Activated T-helper 17 cell treated with anti-CD3 and anti-CD28 coated beads, Interleukin-2, amount 50 U/mL, for 72 hours (primary cell): ENCODE measurements around the gene PACSIN3. TPM values are rescaled to one million over a fixed set of nuclear protein-coding genes. Genes with fewer than 3 reads are reported as not detected.

Source experiments
- ATAC-seq: fragments of 150-1000 bp; cut with Tn5 transposase; replicated peaks from 2 replicates; pipeline ENCODE4 v1.10.0; 2021; ENCODE audit warnings: mild to moderate bottlenecking, moderate library complexity
- H3K27ac Mint-ChIP-seq: one replicate; pipeline ENCODE4 v1.8.0; 2022; ENCODE audit warnings: mixed read lengths
- H3K27me3 Mint-ChIP-seq: one replicate; pipeline ENCODE4 v1.8.0; 2022; ENCODE audit warnings: mixed read lengths
- H3K36me3 Mint-ChIP-seq: one replicate; pipeline ENCODE4 v1.8.0; 2022; ENCODE audit warnings: low read depth, mild to moderate bottlenecking, mixed read lengths
- H3K4me1 Mint-ChIP-seq: one replicate; pipeline ENCODE4 v1.8.0; 2022; ENCODE audit warnings: mixed read lengths
- H3K4me3 Mint-ChIP-seq: one replicate; pipeline ENCODE4 v1.8.0; 2022; ENCODE audit warnings: mild to moderate bottlenecking, mixed read lengths
- H3K9me3 Mint-ChIP-seq: one replicate; pipeline ENCODE4 v1.8.0; 2022; ENCODE audit warnings: mixed read lengths
- total RNA-seq, 2 donors: library from RNA; stranded (reverse); gene quantifications; one replicate each; pipeline ENCODE4 v1.2.3, GENCODE V29; 2022

Gene PACSIN3
- total RNA-seq, 2 donors from 2014 or later = 3.2 to 3.5 TPM

DNA sequence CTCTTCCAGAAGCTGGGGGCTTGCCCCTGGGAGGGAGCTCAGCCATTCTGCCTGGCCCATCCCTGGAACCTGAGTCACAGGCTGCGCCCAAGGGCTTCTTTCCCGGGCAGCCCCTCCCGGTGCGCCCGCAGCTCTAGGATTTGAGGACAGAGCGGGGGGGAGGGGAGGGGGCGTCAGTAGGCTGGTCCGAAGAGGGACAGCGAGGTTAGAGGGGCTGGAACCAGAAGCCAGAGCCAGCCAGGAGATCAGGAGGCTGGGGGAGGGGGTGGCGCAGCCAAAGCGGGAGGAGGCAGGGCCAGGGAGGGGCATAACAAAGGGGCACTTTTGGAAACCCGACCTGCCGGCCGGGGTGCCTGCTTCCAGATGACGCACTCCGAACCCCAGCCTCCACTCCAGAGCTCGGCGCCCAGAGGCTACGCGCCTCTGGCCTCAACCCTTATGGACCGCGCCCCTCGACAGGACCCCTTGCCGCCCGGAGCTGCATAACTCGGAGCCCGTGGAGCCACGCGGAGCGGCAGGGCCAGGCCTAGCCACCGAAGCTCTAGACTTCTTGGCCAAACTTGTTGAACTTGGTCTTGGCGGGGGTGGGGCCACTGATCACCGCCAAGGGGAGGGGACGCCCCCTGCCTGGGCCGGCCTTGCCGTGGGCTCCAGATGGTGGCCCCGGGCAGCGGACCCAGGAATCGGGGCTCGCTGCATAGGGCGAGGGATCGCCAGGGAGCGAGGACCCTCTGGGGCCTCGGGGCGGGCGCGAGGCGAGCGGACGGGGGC lies 744 bp downstream of the PACSIN3 start:
- no peaks in the 10 kb centered on the region for H3K9me3 Mint-ChIP-seq
- peak overlapping the region; percentile 31 for H3K4me3 Mint-ChIP-seq
- no peaks in the 10 kb centered on the region for H3K36me3 Mint-ChIP-seq
- no peak overlapping the region for H3K27ac Mint-ChIP-seq
- peak; percentile 21 for ATAC-seq
- H3K27me3 Mint-ChIP-seq = peaks cover 6% of the 10 kb centered on the region
- no peaks in the 10 kb centered on the region for H3K4me1 Mint-ChIP-seq

DNA sequence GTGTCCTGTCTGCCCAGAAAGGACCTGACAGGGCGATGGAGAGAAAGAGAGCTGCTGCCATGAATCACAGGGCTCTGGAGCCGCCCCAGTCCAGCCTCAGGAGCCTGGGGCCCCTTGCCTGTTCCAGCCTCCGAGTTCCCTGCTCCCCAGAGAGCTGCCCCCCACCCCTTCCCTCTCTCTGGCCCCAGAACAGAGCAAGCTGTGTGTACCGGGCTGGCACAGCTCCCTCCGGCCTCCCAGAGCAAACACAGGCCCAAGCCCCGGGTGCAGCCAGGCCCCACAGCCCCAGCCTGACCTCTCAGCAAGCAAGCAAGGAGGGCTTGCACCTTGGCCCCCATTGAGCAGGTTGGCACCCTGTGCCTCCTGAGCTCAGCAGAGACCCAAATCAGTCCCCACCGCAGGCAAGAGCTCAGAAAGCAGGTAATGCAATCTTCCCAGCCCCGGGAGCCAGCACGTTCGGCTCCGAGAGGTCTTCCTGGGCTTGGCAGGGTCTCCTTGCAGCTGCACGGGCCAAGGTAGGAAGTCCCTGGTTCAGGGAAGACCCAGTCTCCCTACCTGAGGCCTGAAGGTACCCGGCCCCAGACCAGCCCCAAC lies 1.4 kb downstream of the PACSIN3 start:
- peak overlapping the region; percentile 16 for H3K4me3 Mint-ChIP-seq
- H3K27ac Mint-ChIP-seq = no peak overlapping the region

DNA sequence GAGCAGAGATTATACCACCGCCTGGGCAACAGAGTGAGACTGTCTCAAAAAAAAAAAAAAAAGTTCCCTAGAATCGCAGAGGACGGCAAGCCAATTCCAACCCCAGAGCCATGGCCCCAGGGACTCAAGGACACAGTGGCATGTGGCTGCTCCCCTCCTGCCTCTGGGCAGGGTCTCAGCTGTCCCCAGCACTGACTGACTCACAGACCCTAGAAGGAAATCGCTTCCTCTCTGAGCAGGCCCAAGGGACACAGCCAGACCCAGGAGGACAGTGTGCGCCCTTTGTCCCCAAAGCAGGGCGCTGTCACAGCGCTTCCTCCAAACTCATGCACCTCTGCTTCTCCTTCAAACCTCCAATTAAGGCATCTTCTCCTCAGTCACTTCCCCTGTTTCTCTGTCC lies 2.3 kb downstream of the PACSIN3 start:
- Mint-ChIP-seq H3K36me3 (no peaks in the 10 kb centered on the region), H3K27ac (no peak overlapping the region), H3K9me3 (no peaks in the 10 kb centered on the region), H3K4me1 (no peaks in the 10 kb centered on the region), H3K27me3 (peaks cover 6% of the 10 kb centered on the region), H3K4me3 (no peak overlapping the region)
- no peak for ATAC-seq

More for the DNA sequence above, 1.4 kb downstream of the PACSIN3 start:
- no peaks in the 10 kb centered on the region for H3K4me1 Mint-ChIP-seq
- H3K36me3 Mint-ChIP-seq = no peaks in the 10 kb centered on the region
- ATAC-seq = no peak
- H3K9me3 Mint-ChIP-seq = no peaks in the 10 kb centered on the region
- peaks cover 6% of the 10 kb centered on the region for H3K27me3 Mint-ChIP-seq

DNA sequence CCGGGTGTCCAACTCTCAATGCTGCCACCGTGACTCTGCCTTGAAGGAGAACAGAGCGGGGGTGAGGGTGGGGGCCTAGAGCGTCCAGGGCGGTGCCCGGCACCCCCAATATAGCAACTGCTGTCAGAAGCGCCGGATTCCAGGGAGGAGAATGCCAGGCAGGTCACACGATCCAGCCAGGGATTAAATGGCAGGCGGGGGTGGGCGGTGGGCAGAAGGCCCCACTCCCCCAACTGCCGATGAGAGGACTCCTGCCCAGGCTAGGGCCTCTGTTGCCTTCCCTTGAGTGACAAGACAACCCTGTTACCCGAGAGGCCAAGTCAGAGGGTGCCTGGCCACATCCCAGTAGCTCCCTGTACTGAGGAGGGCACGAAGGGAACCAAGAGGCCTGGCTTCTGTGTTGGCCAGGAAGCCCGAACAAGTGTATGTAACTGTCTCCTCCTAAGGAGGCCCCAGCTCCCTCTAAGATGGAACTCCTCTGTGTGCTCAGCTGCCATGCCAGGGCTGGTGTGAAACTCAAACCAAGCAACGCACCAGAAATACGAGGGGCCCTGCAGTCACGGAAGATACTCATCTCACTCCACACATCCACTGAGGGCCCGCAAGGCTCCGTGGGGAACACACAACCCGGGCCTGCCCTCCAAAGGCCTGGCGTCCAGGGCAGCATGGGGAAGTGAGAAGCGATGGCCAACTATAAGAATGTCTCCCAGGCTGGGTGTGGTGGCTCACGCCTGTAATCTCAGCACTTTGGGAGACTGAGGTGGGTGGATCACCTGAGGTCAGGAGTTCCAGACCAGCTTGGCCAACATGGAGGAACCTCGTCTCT lies 3.0 kb downstream of the PACSIN3 start:
- no peak overlapping the region for H3K27ac Mint-ChIP-seq
- H3K36me3 Mint-ChIP-seq = no peaks in the 10 kb centered on the region
- no peaks in the 10 kb centered on the region for H3K9me3 Mint-ChIP-seq
- no peak overlapping the region for H3K4me3 Mint-ChIP-seq
- H3K27me3 Mint-ChIP-seq = peaks cover 6% of the 10 kb centered on the region
- no peak for ATAC-seq
- H3K4me1 Mint-ChIP-seq = no peaks in the 10 kb centered on the region

DNA sequence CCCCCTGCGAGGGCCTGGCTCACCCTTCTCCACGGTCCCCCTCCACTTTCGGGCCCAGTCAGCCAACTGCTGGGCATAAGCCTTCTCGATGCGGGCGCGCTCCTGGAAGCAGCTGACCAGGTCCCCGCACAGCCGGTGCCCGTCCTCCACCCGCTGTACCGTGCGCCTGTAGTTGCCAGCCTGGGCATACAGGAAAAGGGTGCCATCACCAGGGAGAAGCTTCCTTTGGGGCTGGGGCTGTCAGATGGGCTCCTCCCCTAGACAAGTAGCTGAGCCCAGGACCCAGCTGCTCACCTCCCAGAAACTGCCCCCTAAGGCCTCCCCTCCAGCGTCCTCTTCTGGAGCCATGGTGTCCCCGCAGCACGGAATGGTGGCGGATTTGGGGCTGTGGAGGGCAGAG lies 3.9 kb downstream of the PACSIN3 start:
- H3K36me3 Mint-ChIP-seq = no peaks in the 10 kb centered on the region
- no peak overlapping the region for H3K4me3 Mint-ChIP-seq
- H3K4me1 Mint-ChIP-seq = peaks cover 5% of the 10 kb centered on the region

DNA sequence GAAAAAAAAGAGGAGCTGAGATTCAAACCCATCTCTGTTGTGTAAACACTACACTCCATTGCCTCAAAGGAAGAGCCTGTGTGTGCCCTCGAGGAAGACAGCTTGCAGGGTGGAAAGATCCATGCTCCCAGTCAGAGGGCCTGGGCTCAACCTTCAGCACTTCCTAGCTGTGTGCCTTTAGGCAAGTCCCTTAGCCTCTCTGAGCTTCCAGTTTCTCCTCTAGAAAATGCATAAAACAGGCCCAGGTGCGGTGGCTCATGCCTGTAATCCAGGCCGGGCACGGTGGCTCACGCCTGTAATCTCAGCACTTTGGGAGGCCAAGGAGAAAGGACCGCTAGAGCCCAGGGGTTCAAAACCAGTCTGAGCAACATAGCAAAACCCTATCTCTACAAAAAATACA lies 5.0 kb downstream of the PACSIN3 start:
- H3K4me1 Mint-ChIP-seq = peaks cover 9% of the 10 kb centered on the region

More for the DNA sequence above, 3.9 kb downstream of the PACSIN3 start:
- ATAC-seq = no peak
- peaks cover 6% of the 10 kb centered on the region for H3K27me3 Mint-ChIP-seq
- H3K9me3 Mint-ChIP-seq = no peaks in the 10 kb centered on the region
- H3K27ac Mint-ChIP-seq = no peak overlapping the region

DNA sequence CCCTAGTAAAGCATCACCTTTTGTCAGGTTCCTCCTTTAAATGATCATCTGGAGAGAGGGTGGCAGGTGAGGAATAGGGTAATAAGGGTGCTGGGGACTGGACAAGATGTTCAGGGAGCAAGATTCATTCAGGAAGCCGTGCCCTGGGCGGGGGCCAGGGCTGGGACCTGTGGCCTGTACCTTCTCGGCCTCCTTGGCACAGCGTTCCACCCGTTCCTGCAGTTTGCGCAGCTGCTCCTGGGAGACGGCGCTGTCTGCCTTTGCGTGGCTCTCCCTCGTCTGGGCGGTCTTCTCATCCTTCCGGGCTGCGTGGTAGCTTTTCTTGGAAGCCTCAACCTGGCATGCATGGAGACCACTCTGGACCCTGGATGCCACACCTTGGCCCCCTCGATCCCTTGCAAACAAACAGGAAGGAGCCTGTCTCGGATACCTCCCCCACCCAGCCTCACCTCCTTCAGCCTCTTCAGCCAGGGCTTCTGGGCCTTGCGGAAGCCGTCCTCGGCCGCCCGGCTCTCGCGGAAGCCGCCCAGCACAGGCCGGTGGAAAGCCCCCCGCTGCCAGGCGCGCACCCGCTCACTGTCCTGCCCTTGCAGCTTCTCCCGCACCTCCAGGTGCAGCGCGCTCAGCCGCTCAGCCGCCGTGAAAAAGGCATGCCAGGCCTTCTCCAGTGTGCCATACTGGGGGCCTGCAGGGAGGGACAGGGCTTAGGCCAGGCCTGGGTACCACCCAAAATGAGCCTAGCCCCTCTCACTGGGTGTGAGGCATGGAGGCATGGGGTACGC lies 6.0 kb downstream of the PACSIN3 start:
- Mint-ChIP-seq H3K4me1 (peaks cover 13% of the 10 kb centered on the region), H3K27ac (no peak overlapping the region), H3K36me3 (peaks cover 13% of the 10 kb centered on the region), H3K27me3 (peaks cover 6% of the 10 kb centered on the region), H3K9me3 (no peaks in the 10 kb centered on the region), H3K4me3 (no peak overlapping the region)
- no peak for ATAC-seq

More for the DNA sequence above, 5.0 kb downstream of the PACSIN3 start:
- no peak overlapping the region for H3K4me3 Mint-ChIP-seq
- peaks cover 5% of the 10 kb centered on the region for H3K36me3 Mint-ChIP-seq
- H3K27me3 Mint-ChIP-seq = peaks cover 6% of the 10 kb centered on the region
- H3K27ac Mint-ChIP-seq = no peak overlapping the region
- no peak for ATAC-seq
- H3K9me3 Mint-ChIP-seq = no peaks in the 10 kb centered on the region

DNA sequence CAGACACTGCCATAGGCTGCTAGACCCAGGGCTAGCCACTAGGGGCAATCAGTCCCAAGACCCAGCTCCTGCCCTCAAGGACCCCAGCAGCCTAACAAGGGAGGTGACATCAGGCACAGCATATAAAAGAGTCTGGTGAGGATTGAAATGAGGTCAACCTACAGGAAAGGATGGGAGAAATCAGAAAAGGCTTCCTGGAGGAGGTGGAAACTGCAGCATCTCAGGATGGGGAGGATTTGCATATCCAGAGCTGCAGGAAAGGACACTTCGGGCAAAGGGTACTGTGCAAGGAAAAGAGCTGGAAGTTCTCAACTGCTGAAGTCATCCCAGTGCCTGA lies 6.6 kb downstream of the PACSIN3 start:
- no peak overlapping the region for H3K27ac Mint-ChIP-seq
- peaks cover 13% of the 10 kb centered on the region for H3K36me3 Mint-ChIP-seq
- ATAC-seq = no peak
- no peaks in the 10 kb centered on the region for H3K9me3 Mint-ChIP-seq
- no peak overlapping the region for H3K4me3 Mint-ChIP-seq
- H3K27me3 Mint-ChIP-seq = peaks cover 6% of the 10 kb centered on the region
- H3K4me1 Mint-ChIP-seq = peaks cover 13% of the 10 kb centered on the region

DNA sequence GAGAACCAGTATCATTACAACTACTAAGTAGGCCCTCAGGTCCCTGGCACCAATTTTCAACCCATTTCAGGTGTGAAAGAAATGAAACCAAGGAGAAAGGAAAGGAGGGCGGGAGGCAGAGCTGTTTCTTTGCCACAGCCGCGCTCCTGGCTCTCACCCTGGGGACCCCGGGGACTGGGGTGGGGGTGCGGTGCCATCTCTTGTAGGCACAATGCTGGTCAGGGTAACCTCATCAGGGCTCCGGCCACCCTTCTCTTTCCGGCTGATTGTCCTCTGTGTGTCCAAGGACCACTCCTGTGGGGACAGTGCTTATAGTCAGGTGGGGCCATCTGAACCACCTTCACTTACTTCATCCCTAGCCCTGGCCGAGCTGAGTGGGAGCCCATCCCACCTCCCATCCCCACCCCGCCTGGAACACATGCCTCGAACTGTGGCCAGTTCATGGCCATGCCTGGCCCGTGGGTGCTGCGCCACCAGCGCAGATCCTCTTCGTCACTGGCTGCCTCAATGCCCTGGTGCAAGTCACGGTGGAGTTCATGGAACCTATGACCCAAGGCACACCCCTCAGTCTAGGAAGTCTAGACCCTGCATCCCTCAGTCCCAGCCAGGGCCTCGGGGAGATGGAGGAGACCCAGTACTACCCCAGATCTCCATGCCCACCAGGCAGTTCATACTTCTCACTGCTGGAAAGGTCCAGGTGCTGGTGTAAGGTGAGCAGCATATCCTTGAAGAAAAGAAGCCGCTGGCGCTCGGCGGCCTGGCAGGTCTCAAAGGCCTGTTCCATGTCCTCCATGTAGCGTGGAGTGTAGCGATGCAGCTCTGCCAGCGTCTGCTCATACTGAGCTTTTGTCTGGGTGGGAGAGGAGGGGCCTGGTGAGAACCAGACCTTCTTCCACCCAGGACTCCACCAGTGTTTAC lies 7.2 kb downstream of the PACSIN3 start:
- H3K27ac Mint-ChIP-seq = no peak overlapping the region
- ATAC-seq = no peak
- H3K36me3 Mint-ChIP-seq = peaks cover 14% of the 10 kb centered on the region
- H3K9me3 Mint-ChIP-seq = no peaks in the 10 kb centered on the region
- H3K27me3 Mint-ChIP-seq = peaks cover 2% of the 10 kb centered on the region
- H3K4me1 Mint-ChIP-seq = peaks cover 13% of the 10 kb centered on the region
- no peak overlapping the region for H3K4me3 Mint-ChIP-seq

DNA sequence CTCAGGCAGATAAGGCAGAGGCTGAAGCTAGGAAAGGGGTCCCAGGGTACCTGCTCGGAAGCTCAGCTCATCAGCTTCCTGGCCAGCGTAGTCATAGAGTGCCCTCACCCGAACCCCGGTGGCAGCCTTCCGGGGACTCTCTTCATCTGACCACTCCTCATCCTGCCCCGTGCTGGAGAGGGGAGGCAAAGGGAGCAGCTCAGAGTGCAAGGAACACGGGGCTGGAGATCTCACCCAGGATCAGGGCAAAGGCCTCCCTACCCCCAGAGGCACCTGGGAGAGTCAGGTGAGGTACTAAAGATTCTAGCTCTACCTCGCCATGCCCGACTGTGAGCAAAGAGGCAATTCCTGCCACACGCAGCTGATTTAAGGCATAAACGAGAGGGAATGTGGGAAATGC lies 7.9 kb downstream of the PACSIN3 start:
- Mint-ChIP-seq H3K9me3 (no peaks in the 10 kb centered on the region), H3K4me3 (no peak overlapping the region), H3K36me3 (peaks cover 20% of the 10 kb centered on the region), H3K27ac (peak overlapping the region; percentile 98), H3K4me1 (peaks cover 18% of the 10 kb centered on the region), H3K27me3 (no peaks in the 10 kb centered on the region)
- no peak for ATAC-seq

DNA sequence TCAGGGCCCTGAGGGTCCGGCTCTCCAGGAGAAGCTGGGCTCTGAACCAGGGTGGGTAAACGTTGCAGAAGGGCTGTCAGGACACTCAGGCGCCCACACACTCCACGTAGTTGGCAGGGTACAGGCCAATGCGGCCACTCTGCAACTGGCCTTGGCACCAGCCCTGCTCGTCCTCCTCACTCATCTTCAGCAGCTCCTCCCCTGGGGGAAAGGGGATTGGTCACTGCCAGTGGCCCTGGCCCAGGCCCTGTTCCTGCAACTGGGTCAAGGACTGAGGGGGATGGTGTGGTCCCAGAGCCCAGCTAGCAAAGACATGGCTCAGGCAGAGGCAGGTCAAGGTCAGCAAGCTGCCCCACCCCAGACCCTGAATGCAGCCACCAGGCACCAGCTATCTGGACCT lies 8.4 kb downstream of the PACSIN3 start:
- no peak for ATAC-seq
- Mint-ChIP-seq H3K4me3 (peak overlapping the region; percentile 93), H3K4me1 (peaks cover 20% of the 10 kb centered on the region), H3K27ac (peak overlapping the region; percentile 98), H3K36me3 (peaks cover 25% of the 10 kb centered on the region), H3K27me3 (no peaks in the 10 kb centered on the region), H3K9me3 (no peaks in the 10 kb centered on the region)

DNA sequence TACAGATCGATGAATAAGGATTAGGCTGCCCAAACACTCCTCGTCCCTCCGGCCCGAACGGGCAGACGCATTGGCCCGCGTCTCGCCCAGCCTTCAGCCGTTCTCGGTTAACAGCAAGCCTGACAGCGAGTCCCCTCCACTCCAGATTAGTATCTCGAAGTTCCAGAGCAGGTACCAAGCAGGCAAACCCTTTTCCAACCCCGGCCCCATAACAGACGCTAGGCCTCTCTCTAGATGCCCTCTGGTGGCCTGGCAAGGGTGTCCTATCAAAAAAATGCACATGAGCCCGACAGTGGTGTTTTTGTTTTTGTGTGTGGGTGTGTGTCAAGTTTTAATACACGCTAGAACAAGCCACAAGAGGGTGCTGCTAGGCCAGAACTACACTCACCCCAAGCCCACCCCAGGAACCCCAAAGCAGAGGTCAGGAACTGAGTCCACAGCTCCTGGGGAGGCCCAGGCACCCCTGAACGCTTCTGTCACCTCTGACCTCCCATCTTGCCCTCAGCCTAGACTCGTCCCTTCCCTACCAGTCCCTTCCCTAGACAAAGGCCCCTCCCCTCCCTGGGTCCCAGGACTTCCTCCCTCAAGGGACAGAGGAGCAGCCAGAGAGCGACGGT lies 8.9 kb downstream of the PACSIN3 start:
- Mint-ChIP-seq H3K9me3 (no peaks in the 10 kb centered on the region), H3K4me3 (peak overlapping the region; percentile 93), H3K4me1 (peaks cover 23% of the 10 kb centered on the region), H3K27me3 (no peaks in the 10 kb centered on the region), H3K36me3 (peaks cover 30% of the 10 kb centered on the region), H3K27ac (peak overlapping the region; percentile 98)
- peak; percentile 72 for ATAC-seq
